Activated CD8-positive, alpha-beta T cell treated with anti-CD3 and anti-CD28 coated beads, Interleukin-2, amount 10 ng/mL, durations not matched to agents 7 days and 5 days (primary cell): Measurements from ENCODE around the gene PRDX3. TPM values are rescaled to one million over a fixed set of nuclear protein-coding genes. Genes with fewer than 3 reads are reported as not detected.

Experiments
- ATAC-seq: fragments of 150-1000 bp; cut with Tn5 transposase; one replicate; pipeline ENCODE4 v1.10.0; 2021; ENCODE audit warnings: moderate library complexity
- CTCF ChIA-PET: fragments of 350-600 bp; sonication (Branson Sonifier 250); formaldehyde crosslinking; loops from one replicate; lab custom pipeline; 2021; ENCODE audit warnings: antibody characterized with exemption; lab: Charles Lee
- POLR2A ChIA-PET: fragments of 350-600 bp; sonication (Branson Sonifier 250); formaldehyde crosslinking; loops from one replicate; lab custom pipeline; 2021; ENCODE audit warnings: antibody characterized with exemption; lab: Charles Lee
- DNase-seq: peaks from one replicate; pipeline ENCODE4 v3.0.0-alpha.2; 2020
- H3K27ac Mint-ChIP-seq: one replicate; pipeline ENCODE4 v1.8.0; 2021; ENCODE audit warnings: mild to moderate bottlenecking, mixed read lengths
- H3K27me3 Mint-ChIP-seq: one replicate; pipeline ENCODE4 v1.8.0; 2021; ENCODE audit warnings: low read depth, mixed read lengths
- H3K36me3 Mint-ChIP-seq: one replicate; pipeline ENCODE4 v1.8.0; 2021; ENCODE audit warnings: low read depth, mixed read lengths
- H3K4me1 Mint-ChIP-seq: one replicate; pipeline ENCODE4 v1.8.0; 2021; ENCODE audit warnings: low read depth, mixed read lengths
- H3K4me3 Mint-ChIP-seq: one replicate; pipeline ENCODE4 v1.8.0; 2021; ENCODE audit warnings: mild to moderate bottlenecking, mixed read lengths
- H3K9me3 Mint-ChIP-seq: one replicate; pipeline ENCODE4 v1.8.0; 2022; ENCODE audit warnings: mixed read lengths; ENCODE audit not compliant: insufficient read depth
- total RNA-seq, 2 experiments: library from RNA; stranded (reverse); gene quantifications; one replicate each; pipeline ENCODE4 v1.2.3, GENCODE V29; 2021

Gene PRDX3
- total RNA-seq, 2 experiments from 2014 or later = 135 to 136 TPM

DNA sequence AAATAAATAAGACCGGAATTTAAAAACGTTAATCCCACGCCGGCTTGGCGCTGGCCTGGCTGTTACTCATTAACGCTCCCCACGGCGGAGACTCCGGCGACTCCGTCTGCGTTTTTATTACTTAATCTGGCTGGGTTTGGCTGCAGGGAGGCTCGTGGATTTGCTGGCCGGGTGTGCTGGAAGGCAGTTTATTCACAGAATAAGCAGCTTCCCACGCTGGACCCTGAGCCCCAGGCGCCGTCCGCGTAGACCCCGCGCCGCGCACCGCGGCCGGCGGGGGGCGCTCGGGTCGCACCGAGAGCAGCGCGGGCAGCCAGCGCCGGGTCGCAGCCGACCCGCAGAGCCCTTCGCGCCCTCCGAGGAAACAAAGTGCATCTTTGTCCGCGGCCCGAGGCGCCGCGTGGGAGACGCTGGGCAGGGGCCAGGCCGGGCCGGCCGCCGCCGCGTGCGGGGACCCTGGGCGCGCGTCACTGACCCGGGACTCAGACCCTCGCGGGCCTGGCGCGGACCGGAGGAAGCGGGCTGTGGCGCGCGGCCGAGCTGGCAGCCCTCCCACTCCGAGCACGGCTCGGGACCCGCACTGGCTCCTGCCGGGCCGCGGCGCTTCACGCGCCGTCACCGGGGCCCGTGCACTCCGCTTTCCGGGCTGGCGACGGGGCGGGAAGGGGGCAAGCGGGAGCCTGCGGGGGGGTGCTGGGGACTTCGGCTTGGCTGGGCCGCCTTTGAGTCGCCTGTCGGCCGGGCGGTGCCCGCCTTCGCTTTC lies 28.2 kb upstream of the PRDX3 start:
- Mint-ChIP-seq H3K4me1 (peaks cover 45% of the 10 kb centered on the region), H3K9me3 (no peaks in the 10 kb centered on the region), H3K27me3 (no peaks in the 10 kb centered on the region), H3K27ac (peak overlapping the region; percentile 97), H3K36me3 (no peaks in the 10 kb centered on the region), H3K4me3 (peak overlapping the region; percentile 89)
- CTCF ChIA-PET = interaction anchor here (0.7 to 6.8 kb wide), 48 partner anchors 8 to 507 kb away, joined by 3 to 74 read pairs (median 5); partner anchors contain the start of gene RGS10
- POLR2A ChIA-PET = interaction anchor here (0.6 to 5.1 kb wide), 29 partner anchors 17 to 391 kb away, joined by 3 to 35 read pairs (median 4); partner anchors contain the start of genes PRDX3 and TIAL1
- peak; percentile 72 for DNase-seq
- peak; percentile 50 for ATAC-seq

- peak; percentile 9 for ATAC-seq
- Mint-ChIP-seq H3K27me3 (no peaks in the 10 kb centered on the region), H3K4me3 (peak overlapping the region; percentile 89), H3K36me3 (no peaks in the 10 kb centered on the region), H3K4me1 (peaks cover 38% of the 10 kb centered on the region), H3K27ac (peak overlapping the region; percentile 97), H3K9me3 (no peaks in the 10 kb centered on the region)
- ChIA-PET POLR2A (interaction anchor here (0.6 to 5.1 kb wide), 19 partner anchors 17 to 390 kb away, joined by 3 to 35 read pairs (median 5); partner anchors contain the start of genes PRDX3 and TIAL1), CTCF (interaction anchor here (0.6 to 6.8 kb wide), 42 partner anchors 8 to 389 kb away, joined by 3 to 74 read pairs (median 7); partner anchors contain the start of gene RGS10)
- peak; percentile 75 for DNase-seq
These were observed 27.4 kb upstream of the PRDX3 start for GRCh38 chr10:119205894-119206602.

DNA sequence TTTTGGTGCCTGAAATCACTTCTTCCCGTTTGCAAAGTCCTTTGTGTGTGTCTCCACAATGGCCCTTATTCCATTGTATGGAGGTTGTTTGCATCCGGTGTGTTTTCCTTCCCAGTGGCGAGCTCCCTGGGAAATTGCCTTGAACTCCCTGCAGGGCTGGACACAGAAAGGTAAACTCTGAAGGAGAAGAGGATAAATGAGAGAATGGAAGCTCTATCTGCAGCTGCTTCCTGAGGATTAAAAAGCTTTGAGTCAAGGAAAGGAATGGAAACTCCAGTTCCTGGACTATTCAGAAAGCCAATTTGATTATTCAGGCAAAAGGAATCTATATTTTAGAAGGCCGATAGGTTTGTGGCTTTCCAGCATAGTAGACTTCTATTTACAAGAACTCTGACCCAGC lies 24.4 kb upstream of the PRDX3 start:
- H3K4me3 Mint-ChIP-seq = no peak overlapping the region
- peaks cover 29% of the 10 kb centered on the region for H3K4me1 Mint-ChIP-seq
- no peaks in the 10 kb centered on the region for H3K9me3 Mint-ChIP-seq
- no peak for DNase-seq
- H3K27me3 Mint-ChIP-seq = no peaks in the 10 kb centered on the region
- ChIA-PET CTCF (interaction anchor here (0.6 to 6.8 kb wide), 7 partner anchors 13 to 340 kb away, joined by 3 to 69 read pairs (median 4); partner anchors contain the start of gene RGS10), POLR2A (interaction anchor here (0.7 to 0.8 kb wide), 3 partner anchors 24 to 448 kb away, joined by 3 to 6 read pairs (median 3); partner anchors contain the start of genes BAG3 and PRDX3)
- no peak overlapping the region for H3K27ac Mint-ChIP-seq
- no peak for ATAC-seq
- no peaks in the 10 kb centered on the region for H3K36me3 Mint-ChIP-seq

- no peaks in the 10 kb centered on the region for H3K9me3 Mint-ChIP-seq
- H3K27ac Mint-ChIP-seq = no peak overlapping the region
- POLR2A ChIA-PET = interaction anchor here (1.0 kb wide), 1 partner anchor 22 kb away, joined by 3 read pairs; no protein-coding TSS in a partner anchor
- DNase-seq (no peak), ATAC-seq (no peak)
- H3K36me3 Mint-ChIP-seq = no peaks in the 10 kb centered on the region
- H3K4me1 Mint-ChIP-seq = peaks cover 32% of the 10 kb centered on the region
- CTCF ChIA-PET = interaction anchor here (0.9 to 6.8 kb wide), 4 partner anchors 8 to 243 kb away, joined by 3 to 69 read pairs (median 40); partner anchors contain the start of gene PRDX3
- no peak overlapping the region for H3K4me3 Mint-ChIP-seq
- H3K27me3 Mint-ChIP-seq = no peaks in the 10 kb centered on the region
These were observed 22.6 kb upstream of the PRDX3 start for GRCh38 chr10:119201233-119201632.

DNA sequence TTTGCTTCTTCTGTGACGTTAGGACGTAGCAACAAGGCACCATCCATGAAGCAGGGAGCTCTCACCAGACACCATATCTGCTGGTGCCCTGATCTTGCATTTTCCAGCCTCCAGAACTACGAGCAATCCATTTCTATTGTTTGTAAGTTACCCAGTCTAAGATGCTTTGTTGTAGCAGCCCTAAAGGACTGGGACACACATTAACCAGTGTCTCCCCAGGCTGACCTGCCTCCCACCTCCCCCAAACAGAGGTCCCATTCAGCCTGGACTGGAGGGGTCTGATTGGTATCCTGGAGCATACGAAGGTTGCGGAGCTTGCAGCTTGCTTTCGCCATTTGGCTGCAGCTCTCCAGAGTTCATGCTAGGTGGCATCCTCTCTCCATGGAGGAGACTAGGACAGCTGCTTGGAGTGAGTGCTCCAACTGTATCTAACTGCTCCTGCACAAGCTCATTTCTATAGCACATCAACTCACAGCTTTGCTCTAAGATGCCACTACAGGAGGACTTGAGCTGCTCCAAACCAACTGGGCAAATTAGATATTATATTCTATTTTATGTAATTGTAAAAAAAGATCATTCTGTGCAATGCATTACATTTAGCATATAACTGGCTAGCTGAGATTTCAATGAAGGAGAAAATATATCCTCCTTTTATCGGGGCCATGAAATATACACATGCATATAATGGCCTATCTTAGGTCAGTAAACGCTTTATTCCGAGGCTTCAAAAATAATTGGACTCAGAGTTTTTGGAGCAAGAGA lies 20.8 kb upstream of the PRDX3 start:
- Mint-ChIP-seq H3K9me3 (no peaks in the 10 kb centered on the region), H3K4me1 (peaks cover 24% of the 10 kb centered on the region), H3K27me3 (no peaks in the 10 kb centered on the region), H3K36me3 (no peaks in the 10 kb centered on the region), H3K4me3 (no peak overlapping the region), H3K27ac (no peak overlapping the region)
- ChIA-PET POLR2A (no interaction called here), CTCF (interaction anchor here (0.5 to 6.8 kb wide), 66 partner anchors 7 to 498 kb away, joined by 3 to 69 read pairs (median 5); partner anchors contain the start of genes GRK5, PRDX3 and RGS10)
- DNase-seq (peak; percentile 68), ATAC-seq (peak; percentile 85)

- ChIA-PET CTCF (interaction anchor here (0.7 to 6.8 kb wide), 43 partner anchors 8 to 344 kb away, joined by 3 to 69 read pairs (median 6); partner anchors contain the start of genes GRK5, PRDX3 and RGS10), POLR2A (no interaction called here)
- ATAC-seq (no peak), DNase-seq (peak; percentile 52)
- no peak overlapping the region for H3K27ac Mint-ChIP-seq
- no peaks in the 10 kb centered on the region for H3K36me3 Mint-ChIP-seq
- no peaks in the 10 kb centered on the region for H3K9me3 Mint-ChIP-seq
- no peak overlapping the region for H3K4me3 Mint-ChIP-seq
- no peaks in the 10 kb centered on the region for H3K27me3 Mint-ChIP-seq
- peaks cover 23% of the 10 kb centered on the region for H3K4me1 Mint-ChIP-seq
These were observed 19.8 kb upstream of the PRDX3 start for GRCh38 chr10:119198438-119198837.

- no peaks in the 10 kb centered on the region for H3K27me3 Mint-ChIP-seq
- no peak for DNase-seq
- peak; percentile 31 for ATAC-seq
These were observed 19.3 kb upstream of the PRDX3 start for GRCh38 chr10:119197921-119198320.

DNA sequence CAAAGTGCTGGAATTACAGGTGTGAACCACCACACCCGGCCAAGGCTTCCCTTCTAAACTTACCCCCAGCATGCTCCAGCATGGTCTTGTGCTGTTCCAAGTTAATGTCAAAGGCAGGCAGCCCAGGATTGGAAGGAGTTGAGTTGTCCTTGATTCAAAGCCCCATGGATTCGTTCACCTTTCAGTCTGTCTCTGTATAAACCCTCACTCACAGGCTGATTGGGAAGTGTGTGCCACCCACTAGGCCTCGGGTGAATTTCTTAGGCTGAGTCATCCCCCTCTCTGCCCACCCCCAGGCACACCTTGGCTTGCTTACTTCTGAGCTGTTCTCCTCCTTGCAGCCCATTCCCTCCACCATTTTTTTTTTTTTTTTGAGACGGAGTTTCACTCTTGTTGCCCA lies 13.3 kb upstream of the PRDX3 start:
- no peak for ATAC-seq
- H3K4me1 Mint-ChIP-seq = peaks cover 21% of the 10 kb centered on the region

More at GRCh38 chr10:119197921-119198320, 19.3 kb upstream of the PRDX3 start:
- CTCF ChIA-PET = interaction anchor here (0.8 to 6.8 kb wide), 27 partner anchors 8 to 345 kb away, joined by 3 to 69 read pairs (median 7); partner anchors contain the start of genes GRK5, PRDX3 and RGS10
- Mint-ChIP-seq H3K4me1 (peaks cover 23% of the 10 kb centered on the region), H3K9me3 (no peaks in the 10 kb centered on the region), H3K36me3 (no peaks in the 10 kb centered on the region), H3K27ac (peak overlapping the region; percentile 11), H3K4me3 (no peak overlapping the region)
- POLR2A ChIA-PET = no interaction called here

GRCh38 chr10:119190954-119191785 lies 12.6 kb upstream of the PRDX3 start:
- H3K36me3 Mint-ChIP-seq = no peaks in the 10 kb centered on the region
- H3K4me1 Mint-ChIP-seq = peaks cover 21% of the 10 kb centered on the region
- H3K27ac Mint-ChIP-seq = no peak overlapping the region
- no peaks in the 10 kb centered on the region for H3K27me3 Mint-ChIP-seq
- DNase-seq (no peak), ATAC-seq (no peak)
- H3K4me3 Mint-ChIP-seq = no peak overlapping the region
- ChIA-PET POLR2A (interaction anchor here (1.3 kb wide), 1 partner anchor 25 kb away, joined by 4 read pairs; no protein-coding TSS in a partner anchor), CTCF (interaction anchor here (0.9 to 3.7 kb wide), 4 partner anchors 7 to 79 kb away, joined by 3 to 42 read pairs (median 4); no protein-coding TSS in a partner anchor)
- H3K9me3 Mint-ChIP-seq = no peaks in the 10 kb centered on the region

More for the DNA sequence above, 13.3 kb upstream of the PRDX3 start:
- H3K4me3 Mint-ChIP-seq = no peak overlapping the region
- ChIA-PET CTCF (no interaction called here), POLR2A (interaction anchor here (1.3 kb wide), 1 partner anchor 26 kb away, joined by 4 read pairs; no protein-coding TSS in a partner anchor)
- DNase-seq = no peak
- no peaks in the 10 kb centered on the region for H3K27me3 Mint-ChIP-seq
- H3K9me3 Mint-ChIP-seq = no peaks in the 10 kb centered on the region
- no peak overlapping the region for H3K27ac Mint-ChIP-seq
- H3K36me3 Mint-ChIP-seq = no peaks in the 10 kb centered on the region

GRCh38 chr10:119190353-119190752 lies 11.7 kb upstream of the PRDX3 start:
- Mint-ChIP-seq H3K4me3 (no peak overlapping the region), H3K27ac (no peak overlapping the region), H3K9me3 (no peaks in the 10 kb centered on the region), H3K36me3 (no peaks in the 10 kb centered on the region), H3K4me1 (peaks cover 19% of the 10 kb centered on the region), H3K27me3 (no peaks in the 10 kb centered on the region)
- ChIA-PET POLR2A (interaction anchor here (0.8 to 1.5 kb wide), 5 partner anchors 17 to 352 kb away, joined by 3 to 7 read pairs (median 3); partner anchors contain the start of genes DENND10, EIF3A, GRK5 and RGS10), CTCF (interaction anchor here (0.9 to 3.7 kb wide), 11 partner anchors 8 to 361 kb away, joined by 3 to 42 read pairs (median 4); partner anchors contain the start of genes GRK5 and PRDX3)
- no peak for ATAC-seq
- no peak for DNase-seq
